HG02938 (cell line): ENCODE results near the gene PNISR.
"Not testable (repeated sequence)": the region's sequence is repeated elsewhere in the genome, so short reads cannot be mapped to it uniquely, and the experiment has no call there.

Experiments
- ATAC-seq: cut with Tn5 transposase; IDR thresholded peaks from one replicate; pipeline ENCODE4 v1.9.1; 2021; ENCODE audit warnings: mild to moderate bottlenecking, moderate library complexity; ENCODE audit not compliant: unreplicated experiment

Gene PNISR, protein sequence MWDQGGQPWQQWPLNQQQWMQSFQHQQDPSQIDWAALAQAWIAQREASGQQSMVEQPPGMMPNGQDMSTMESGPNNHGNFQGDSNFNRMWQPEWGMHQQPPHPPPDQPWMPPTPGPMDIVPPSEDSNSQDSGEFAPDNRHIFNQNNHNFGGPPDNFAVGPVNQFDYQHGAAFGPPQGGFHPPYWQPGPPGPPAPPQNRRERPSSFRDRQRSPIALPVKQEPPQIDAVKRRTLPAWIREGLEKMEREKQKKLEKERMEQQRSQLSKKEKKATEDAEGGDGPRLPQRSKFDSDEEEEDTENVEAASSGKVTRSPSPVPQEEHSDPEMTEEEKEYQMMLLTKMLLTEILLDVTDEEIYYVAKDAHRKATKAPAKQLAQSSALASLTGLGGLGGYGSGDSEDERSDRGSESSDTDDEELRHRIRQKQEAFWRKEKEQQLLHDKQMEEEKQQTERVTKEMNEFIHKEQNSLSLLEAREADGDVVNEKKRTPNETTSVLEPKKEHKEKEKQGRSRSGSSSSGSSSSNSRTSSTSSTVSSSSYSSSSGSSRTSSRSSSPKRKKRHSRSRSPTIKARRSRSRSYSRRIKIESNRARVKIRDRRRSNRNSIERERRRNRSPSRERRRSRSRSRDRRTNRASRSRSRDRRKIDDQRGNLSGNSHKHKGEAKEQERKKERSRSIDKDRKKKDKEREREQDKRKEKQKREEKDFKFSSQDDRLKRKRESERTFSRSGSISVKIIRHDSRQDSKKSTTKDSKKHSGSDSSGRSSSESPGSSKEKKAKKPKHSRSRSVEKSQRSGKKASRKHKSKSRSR

DNA sequence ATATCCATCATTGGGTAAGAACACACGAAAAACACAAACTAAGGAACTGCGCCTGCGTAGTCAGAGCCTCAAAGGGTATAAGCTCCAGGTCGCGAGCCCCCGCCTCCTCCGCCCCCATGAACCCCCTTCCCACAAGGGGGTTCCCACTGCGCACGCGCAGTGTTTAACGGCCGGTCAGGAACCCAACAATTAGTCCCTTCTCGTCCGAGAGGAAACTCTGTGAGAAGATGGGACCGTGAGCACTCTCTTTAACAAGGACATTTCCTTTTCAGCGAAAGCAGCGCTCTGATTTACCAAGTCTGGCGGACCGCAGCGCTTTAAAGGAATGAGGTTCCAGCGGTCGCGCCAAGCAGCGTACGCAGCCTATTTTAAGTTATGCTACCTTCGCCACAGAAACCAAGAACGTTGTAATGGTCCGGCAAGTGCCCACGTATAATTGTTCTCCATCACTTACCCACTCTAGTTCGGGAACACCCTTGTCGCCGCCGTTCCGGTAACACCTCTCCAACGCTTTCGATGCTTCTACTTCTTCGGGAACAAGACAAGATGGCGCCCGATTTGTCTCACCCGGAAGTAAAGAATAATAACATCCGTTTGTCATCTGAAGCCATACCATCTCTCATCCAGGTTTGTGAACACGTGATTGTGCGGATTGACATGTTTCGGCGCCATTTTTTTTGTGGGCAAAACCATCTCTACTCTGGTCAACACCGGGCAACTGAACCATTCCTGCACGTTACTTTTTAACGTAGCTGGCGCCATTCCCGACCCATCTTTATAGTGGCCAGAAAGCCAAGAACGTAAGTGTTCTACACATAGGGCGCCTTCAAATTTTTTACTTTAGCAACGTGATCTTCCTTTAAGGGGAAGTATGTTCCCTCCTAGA lies at the start of gene PNISR:
PNISR (minus strand) TSS at position 548 of the 886 bp plus-strand sequence. CDS start 10,649 bp downstream, outside the sequence.
- ATAC-seq = peak; percentile 85

DNA sequence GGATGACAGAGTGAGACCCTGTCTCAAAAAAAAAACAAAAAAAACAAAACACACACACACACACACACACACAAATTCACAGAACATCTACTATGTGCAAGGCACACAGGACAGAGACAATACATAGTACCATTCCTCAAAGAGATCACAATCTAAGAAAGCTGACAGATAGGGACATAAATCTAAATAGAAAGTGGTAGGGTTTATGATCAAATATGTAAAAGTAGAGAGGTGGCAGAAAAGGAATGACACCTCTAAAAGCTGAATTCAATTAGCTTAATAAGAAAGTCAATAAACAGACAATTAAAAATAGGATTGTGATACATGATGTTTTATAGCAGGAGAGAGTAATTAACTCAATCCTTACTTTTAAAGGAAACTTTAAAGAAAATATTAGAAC lies 48.6 kb upstream of the PNISR start:
- ATAC-seq = no peak

DNA sequence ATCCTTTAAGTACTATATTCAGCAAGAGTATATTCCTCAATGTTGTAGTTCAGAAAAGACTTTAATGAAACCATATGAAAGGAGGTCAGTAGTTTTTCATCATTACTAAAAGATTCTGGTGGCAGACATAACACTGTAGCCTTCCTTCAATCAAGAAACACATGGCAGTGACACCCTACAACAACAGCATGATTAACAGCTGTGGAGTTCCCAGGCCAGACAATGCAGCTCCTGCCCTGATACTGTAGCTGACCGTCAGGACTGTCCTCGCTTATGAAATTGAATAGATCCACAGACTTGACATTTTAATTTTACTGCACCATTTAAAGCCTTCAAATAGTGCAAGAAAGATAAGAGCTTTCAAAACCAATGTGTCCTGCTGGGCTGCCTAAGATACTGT lies 46.5 kb upstream of the PNISR start:
- ATAC-seq = no peak

DNA sequence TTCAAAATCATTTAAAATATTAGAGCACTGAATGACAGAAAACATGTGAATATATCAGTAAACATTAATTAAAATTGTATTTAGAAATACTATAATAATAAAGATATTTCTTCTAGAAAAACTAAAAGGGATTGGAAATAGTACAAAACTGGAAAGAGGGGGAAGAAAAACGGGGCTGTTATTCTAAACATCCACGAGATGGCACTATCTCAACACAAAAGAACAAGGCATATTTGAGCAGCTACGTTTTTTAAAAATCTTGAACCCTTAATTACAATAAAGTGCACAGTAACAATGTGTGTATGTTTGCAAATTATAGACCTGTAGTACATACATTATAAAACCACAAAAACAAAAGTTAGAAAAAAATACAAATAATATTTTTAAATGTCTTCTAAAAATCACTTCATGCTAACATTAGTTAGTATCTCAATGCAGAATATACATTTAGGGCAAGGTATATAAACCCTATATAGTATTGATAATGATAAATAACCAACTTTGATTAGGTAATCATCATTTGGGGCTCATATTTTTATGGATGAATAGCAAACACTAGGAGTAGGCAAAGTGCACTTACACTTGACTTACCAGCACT lies 42.5 kb upstream of the PNISR start:
- ATAC-seq = no peak

DNA sequence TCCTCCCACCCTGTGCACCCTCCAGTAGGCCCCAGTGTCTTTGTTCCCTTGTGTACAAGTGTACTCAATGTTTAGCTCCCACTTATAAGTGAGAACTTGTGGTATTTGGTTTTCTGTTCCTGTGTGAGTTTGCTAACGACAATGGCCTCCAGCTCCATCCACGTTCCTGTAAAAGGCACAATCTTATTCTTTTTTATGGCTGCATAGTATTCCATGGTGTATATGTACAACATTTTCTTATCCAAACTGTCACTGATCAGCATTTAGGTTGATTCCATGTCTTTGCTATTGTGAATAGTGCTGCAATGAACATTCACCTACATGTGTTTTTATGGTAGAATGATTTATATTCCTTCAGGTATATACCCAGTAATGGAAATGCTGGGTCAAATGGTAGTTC lies 34.0 kb upstream of the PNISR start:
- ATAC-seq = not testable (repeated sequence)

DNA sequence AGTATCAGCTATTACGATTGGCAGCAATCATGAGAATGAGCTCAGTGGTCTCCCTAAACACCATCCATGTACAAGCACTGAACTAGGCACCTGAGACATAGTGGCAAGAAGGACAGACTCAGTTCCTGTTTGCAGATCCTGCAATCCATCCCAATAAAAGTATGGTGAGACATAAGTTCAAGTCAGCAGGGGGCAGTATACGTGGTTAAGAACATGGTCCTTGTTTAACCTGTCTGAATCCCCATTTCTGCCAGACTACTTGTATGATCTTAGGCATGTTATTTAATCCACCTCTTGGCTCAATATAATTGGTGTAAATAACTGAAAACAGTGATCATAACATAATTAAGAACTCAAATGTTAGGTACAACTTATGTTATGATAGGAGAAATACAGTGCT lies 33.2 kb upstream of the PNISR start:
- no peak for ATAC-seq

DNA sequence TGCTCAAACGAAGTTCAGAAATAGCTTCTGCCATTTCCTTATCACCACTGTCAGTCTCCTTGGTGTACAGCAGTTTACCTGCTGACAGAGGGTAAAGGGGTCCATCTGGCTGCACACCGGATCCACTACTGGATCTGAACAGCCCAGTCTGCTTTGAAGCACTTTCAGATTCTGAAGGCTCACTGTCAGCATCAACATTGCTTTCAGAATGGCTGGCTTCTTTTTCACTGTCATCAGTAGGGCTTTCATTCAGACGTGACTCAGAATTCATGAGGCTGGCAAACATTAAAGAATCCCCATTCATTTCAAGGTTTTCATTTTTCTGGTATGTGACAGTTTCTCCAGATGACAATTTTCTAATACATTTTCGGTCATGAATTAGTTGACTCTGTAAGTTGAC lies 21.0 kb upstream of the PNISR start:
- ATAC-seq = no peak

DNA sequence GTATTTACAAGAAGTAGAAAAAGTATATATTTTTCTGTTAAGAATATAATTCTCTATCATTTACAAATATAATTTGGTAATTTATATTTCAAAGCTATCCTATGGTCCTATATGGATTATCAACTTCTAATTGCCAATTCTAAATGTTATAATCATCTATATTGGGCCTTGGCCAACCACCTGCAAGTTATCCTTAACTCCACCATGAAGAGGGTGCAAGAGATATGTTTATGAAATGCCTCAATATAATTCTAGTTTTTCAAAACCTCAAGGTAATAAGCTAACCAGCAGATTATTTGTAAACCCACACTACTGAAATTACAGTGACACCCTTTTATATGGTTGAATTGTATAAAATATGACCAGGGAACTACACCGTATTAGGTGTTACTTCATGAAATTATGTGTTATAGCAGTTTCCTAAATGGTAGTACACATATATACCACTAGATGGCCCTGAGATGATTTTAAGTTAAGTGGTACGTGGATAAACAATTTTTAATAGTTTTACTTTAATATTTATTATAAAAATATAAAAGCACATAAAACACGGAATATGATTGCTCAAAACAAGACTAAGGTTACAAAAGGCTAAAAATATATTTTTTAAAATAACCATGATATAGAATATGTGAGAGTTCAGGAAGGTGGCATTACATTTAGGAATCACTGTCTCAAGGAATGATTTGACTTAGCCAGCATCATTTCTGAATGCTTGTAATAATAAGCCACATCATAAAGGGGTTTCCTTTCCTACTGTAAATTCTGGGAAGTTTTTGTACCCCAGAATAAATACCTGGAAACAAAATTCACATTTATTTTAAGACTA lies 9.8 kb upstream of the PNISR start:
- peak; percentile 93 for ATAC-seq

DNA sequence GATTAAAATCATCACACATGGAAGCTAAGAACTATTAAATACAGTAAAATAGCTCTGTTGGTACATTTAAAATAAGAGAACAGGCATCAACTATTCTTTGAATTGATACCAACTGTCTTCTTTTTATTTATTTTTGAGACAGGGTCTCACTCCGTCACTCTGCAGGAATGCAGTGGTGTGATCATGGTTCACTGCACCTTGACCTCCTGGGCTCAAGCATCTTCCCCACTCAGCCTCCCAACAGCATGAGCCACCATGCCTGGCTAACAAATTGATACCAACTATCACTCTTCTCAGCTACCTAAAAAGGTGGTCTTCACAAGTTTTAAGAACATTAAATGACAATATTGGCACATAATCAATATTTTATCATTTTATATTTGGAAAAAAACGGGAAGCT lies 7.8 kb upstream of the PNISR start:
- ATAC-seq = no peak

DNA sequence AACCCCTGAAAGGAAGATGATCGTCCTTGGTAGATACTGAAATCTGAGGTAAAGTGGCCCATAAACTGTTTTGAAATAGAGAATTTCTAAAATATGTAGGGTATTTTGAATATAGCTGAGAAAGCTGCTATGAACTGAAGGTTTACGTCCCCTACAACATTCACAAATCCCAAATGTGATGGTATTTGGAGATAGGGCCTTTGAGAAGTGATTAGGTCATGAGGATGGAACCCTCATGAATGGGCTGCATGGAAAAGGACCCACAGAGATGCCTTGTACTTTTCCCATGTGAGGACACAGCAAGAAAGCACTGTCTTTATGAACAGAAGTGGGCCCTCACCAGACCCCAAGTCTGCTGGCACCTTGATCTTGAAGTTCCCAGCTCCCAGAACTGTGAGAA lies 6.8 kb upstream of the PNISR start:
- no peak for ATAC-seq

DNA sequence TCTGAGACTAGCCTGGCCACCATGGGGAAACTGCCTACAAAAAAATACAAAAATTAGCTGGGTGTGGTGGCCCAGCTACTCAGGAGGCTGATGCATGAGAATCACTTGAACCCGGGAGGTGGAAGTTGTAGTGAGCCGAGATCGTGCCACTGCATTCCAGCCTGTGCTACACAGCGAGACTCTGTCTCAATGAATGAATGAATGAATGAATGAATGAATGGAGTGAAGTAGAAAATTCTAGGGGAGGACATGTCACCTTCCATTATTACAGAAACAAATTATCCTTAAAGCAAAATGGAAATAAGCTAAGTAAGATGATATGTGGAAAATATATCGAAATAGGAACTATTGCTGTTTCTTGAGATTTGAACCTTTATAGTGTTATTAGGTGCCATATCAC lies 2.9 kb upstream of the PNISR start:
- no peak for ATAC-seq

DNA sequence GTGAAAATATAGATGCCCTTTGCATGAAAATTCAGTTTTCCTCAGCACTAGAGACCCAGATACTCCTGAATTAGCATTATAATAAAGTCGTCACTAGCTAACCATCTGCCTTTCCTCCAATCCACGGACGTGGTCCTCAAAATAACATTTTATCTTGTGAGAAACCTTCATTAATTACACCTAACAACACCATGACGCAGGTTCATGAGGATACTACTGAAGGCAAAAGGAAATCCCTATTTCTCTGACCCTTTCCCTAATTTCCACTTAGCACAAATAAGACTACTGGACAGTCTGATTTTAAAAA lies 1.3 kb upstream of the PNISR start:
- no peak for ATAC-seq

DNA sequence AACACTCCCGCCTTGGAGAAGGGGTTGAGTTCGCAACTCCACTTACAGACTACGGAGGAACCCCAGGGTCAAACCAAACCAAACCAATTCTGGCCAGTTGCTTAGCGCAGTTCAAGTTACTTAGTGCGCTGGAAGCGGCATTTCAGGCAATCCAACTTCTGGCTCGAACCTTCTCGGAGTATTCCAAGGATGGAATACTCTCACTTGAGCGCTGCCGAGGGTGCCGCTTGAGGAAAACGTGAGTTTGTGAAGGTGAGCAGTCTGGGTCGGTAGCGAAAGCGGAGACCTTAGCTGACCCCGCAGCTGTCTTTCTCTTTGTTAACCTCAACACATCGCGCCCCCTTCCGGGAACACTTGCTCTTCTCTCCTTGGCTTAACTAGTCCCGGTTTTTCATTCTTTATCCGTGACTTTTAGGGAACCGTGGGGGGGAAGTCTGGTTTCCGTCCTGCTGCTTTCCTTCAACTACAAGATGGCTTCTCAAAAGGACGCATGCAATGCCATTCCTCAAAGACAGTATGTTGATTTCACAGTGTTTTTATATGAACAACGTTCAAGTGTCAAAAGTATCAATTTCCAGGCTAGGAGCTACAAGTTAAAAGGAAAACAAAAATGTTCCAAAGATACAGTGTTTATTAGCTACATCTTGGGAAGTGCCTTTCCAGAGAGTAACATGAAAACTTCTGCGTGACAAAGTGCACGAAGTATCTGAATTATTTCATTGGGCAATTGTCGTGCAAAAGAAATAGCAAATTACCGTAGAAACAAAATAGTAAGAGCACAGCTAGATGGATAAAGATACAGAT lies 741 bp upstream of the PNISR start:
- peak; percentile 43 for ATAC-seq

DNA sequence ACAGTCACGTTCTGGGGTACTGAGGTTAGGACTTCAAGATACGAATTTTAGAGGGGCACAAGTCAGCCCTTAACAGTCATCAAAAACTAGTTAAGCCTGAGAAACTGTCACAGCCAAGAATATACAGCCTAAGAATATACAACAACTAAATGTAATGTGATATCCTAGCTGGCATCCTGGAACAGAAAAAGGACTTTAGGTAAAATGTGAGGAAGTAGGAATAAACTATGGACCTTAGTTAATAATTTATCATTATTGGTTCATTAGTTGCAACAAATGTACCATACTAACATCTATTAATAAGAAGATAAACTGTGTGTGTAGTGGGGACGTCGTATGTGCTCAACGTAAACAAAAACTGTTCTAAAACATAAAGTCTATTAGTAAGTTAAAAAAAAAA lies 1.1 kb downstream of the PNISR start:
- no peak for ATAC-seq

DNA sequence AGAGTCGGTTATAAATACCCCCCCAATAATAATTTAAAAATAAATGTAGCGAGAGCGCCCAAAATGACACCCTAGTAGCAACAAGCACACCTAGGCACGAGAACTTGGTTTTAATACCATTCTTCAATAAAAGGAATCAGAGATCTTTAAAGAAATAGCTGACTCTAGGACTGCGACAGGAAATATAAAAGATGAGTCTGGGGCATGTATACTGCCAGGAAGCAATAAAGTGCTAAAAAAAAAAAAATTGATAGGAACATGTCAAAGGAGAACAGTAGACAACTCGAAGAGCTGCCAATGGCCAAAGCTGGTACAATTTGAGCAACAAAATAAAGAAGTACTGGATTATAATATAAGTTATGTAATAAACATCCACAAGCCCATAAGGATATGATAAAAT lies 2.2 kb downstream of the PNISR start:
- ATAC-seq = no peak

DNA sequence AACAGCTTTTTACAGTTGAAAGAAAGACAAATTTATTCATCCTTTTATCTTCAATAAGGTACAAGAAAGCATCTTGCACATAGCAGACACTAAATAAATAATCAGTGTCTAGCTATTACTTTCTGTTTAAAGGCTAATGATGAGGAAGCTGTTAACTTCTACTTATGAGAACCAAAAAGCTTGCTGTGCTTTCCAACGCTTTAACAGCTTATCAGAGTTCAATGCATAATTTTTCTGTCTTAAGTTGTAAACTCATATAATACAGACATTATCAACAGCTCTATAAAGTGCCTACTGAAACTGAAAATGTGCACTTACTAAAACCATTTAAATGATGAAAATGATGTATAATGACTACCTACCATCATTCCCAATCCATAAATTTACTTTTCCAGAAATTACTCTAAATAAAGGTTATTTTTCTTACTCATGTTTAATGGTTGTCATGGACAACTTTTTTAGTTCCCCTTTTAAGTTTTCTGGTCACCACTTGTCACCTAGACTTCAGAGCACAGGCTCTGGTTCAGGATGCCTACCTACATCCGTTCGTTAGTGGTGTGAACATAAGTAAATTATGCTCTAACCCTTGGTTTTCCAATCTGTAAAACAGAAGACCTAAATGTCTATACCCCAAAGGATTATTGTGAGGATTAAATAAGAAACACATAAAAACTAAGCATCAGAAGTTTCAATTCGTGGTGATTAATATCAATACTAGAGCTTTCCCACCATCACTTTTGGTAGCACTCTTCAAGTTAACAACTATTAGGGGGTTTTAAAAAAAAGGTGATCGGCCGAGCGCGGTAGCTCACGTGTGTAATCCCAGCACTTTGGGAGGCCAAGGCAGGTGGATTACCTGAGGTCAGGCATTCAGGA lies 8.0 kb downstream of the PNISR start:
- peak; percentile 81 for ATAC-seq

DNA sequence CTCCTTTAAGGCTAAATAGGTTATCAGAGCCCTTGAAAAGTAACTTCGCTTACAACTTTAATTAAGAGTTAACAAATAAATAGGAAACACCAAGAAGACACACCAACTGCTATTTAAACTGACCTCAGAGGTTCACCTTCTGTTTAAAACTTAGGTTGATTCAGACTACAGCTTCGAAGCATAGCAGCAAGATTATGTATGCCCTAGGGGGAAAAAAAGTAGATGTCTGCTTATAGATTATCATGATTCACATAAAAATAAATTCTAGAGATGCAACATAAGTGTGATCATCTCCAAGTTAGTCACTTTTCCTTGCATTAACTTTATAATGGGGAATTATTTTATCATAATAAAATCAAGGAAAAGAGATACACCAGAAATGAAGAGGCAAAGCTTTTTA lies 8.9 kb downstream of the PNISR start:
- ATAC-seq = no peak

DNA sequence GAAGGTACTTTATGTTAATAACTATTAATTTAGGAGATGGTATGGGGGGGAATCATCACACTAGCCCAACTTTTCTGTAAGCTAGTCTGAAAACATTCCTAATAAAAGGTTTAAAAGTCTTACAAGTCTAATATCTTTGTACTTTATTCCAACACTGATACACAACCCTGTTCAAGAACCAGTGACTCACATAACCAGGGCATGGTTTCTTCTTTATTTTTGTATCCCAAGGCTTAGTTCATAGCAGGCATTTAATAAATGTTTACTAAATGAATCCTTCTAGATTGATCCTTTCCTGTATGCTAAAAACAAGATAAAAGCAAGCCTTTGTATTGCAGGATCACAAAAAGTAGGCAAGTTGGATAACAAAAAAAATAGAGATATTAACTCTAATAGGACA lies 9.7 kb downstream of the PNISR start:
- no peak for ATAC-seq
